ENCODE data around the gene NIPAL1. TPM values are rescaled to one million over a fixed set of nuclear protein-coding genes. Genes with fewer than 3 reads are reported as not detected.

NIPAL1 gene
- total RNA-seq = 1 to 10 TPM in 1 of 4 donors, under 1 TPM in 2, not detected in 1; 0.22 to 2.0 (median 0.33) TPM

- TF ChIP-seq CTCF (IDR thresholded peaks at IDR 0.05; ENCODE audit: low read depth) = no peak
Observed at GRCh38 chr4:48016141-48017107, at the start of gene NIPAL1, which contains the start of gene CNGA1. TSS of gene NIPAL1 (plus strand) at chr4:48016772. CDS start at chr4:48016840, 68 bp downstream. TSS of gene CNGA1 (minus strand) at chr4:48016681. CDS start at chr4:47952689, 63,992 bp downstream.

GRCh38 chr4:47968847-47969246 lies 47.7 kb upstream of the NIPAL1 start:
- TF ChIP-seq CTCF (IDR thresholded peaks at IDR 0.05; ENCODE audit: low read depth) = no peak

- TF ChIP-seq CTCF (IDR thresholded peaks at IDR 0.05; ENCODE audit: low read depth) = no peak
Observed at GRCh38 chr4:47972181-47972580, 44.4 kb upstream of the NIPAL1 start.

- no peak for TF ChIP-seq CTCF (IDR thresholded peaks at IDR 0.05; ENCODE audit: low read depth)
Observed at GRCh38 chr4:47972721-47973120, 43.9 kb upstream of the NIPAL1 start.

GRCh38 chr4:47974566-47974965 lies 42.0 kb upstream of the NIPAL1 start:
- TF ChIP-seq CTCF (IDR thresholded peaks at IDR 0.05; ENCODE audit: low read depth) = no peak

- TF ChIP-seq CTCF (IDR thresholded peaks at IDR 0.05; ENCODE audit: low read depth) = no peak
Observed at GRCh38 chr4:47990145-47990544, 26.4 kb upstream of the NIPAL1 start.

GRCh38 chr4:47996021-47996420 lies 20.6 kb upstream of the NIPAL1 start:
- no peak for TF ChIP-seq CTCF (IDR thresholded peaks at IDR 0.05; ENCODE audit: low read depth)

All from subcutaneous adipose tissue (tissue), 4 donors.